Stimulated activated CD8-positive, alpha-beta memory T cell treated with anti-CD3 and anti-CD28 coated beads, Interleukin-2, amount 100 ng/mL, for 48 hours (primary cell): ENCODE data around the gene TEX19.

Experiments used
- DNase-seq, 2 donors: peaks; one replicate each; pipeline ENCODE4 v3.0.0-alpha.2; 2020; ENCODE audit warnings: low read depth in 2 of 2

Gene TEX19, protein sequence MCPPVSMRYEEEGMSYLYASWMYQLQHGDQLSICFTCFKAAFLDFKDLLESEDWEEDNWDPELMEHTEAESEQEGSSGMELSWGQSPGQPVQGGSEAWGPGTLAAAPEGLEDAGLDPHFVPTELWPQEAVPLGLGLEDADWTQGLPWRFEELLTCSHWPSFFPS

DNA sequence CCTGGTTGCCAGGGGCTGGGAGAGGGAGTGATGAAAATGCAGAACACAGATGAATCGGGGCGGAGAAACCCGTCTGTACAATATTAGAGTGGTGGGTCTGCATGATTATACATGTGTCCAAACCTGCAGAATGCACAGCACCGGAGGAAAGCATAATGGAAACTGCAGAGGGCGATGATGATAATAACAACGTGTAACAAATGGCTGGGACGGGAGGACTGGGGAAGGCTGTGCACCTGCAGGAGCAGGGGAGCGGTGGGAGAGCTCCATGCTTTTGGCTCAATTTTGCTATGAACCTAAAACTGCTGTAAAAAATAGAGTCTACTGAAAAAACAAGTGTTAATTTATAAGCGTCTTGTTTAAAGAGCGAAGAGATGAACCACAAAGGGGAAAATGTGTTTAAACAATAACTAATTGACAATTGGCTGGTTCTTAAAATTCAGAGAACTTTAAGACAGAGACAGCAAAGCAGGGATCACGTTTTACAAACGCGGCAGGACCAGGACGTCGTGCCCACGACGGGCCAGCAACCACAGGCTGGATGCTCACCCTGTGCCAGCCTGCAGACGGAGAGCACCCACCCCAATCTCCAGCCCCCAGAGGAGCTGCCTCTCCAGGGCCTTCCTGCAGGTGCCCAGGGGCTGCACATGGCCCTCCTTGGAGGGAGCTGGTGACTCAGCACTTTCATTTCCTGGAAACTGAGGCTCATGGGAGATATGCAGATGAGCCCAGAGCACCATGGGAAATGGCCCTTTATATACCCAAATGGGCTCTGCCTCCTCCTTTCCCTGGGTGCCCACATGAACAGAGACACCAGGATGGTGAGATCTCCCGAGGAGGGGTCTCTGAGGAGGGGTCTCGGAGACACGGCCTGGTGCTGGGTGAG is at the start of gene TEX19:
TSS of gene TEX19 (plus strand) at position 783 of the 886 bp plus-strand sequence. CDS start 2,904 bp downstream, outside the sequence.
- DNase-seq, result no peak

DNA sequence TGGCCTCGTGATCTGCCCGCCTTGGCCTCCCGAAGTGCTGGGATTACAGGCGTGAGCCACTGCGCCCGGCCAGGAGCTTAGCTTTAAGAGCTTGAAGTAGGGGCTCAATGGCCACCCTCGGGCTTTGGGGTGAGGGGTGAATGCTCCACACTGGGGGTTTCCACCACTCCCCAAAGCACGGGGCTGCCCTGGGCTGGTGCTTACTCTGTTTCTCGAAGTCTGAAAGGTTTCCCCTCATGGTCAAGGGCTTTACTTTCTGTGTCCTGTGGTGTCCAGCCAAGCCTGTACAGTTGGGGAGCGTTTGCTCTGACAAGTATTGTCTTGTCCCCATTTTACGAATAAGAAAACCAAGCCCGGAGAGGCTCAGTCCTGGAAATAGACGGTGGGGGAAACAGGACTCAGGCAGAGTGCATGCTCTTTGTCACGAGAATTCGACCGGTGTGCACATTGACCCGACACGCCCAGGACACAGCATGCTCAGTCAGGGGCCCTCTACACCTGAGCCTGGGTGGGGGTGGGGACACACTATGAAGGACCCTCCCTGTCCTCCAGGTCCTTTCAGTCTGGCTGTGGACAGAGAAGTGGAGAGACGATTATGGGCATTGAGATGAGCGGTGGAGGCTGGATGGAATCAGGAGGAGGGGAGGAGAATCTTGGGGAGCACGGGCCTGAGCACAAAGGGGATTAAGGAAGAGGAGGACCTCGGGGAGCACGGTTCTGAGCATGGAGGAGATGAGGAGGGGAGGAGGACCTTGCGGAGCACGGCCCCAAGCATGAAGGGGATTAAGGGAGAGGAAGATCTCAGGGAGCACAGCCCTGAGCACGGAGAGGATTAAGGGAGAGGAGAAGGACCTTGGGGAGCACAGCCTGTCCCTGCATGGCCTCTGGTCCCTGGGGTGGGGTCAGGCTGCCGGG is 49.1 kb upstream of the TEX19 start:
- no peak for DNase-seq

DNA sequence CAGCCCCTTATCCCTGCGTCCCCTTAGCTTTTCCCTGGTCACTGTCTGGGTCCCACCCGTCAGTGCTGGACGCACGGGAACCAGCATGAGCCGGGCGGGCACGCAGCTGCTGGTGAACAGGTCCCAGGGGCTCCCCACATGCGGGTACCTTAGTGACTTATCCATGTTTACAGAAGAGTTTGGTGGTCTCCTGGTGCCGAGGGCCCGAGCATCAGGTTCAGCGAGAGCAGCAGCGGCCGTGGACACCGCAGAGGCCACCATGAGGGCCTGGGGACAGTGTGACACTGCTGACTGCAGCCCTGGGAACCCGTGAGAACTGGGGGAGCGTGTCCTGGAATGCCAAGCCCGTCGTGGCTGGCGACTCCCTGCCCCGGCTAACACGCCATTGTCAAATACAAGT is 48.2 kb upstream of the TEX19 start:
- DNase-seq, result no peak

DNA sequence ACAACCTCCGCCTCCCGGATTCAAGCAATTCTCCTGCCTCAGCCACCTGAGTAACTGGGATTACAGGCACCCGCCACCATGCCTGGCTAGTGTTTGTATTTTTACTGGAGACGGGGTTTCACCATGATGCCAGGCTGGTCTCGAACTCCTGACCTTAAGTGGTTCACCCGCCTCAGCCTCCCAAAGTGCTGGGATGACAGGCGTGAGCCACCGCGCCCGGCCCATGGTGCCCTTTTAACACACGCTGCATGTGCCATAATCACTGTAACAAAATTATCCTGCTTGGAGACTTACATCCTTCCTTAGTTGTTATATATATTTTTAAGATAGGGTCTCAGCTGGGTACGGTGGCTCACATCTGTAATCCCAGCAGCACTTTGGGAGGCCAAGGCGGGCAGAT is 47.1 kb upstream of the TEX19 start:
- no peak for DNase-seq

DNA sequence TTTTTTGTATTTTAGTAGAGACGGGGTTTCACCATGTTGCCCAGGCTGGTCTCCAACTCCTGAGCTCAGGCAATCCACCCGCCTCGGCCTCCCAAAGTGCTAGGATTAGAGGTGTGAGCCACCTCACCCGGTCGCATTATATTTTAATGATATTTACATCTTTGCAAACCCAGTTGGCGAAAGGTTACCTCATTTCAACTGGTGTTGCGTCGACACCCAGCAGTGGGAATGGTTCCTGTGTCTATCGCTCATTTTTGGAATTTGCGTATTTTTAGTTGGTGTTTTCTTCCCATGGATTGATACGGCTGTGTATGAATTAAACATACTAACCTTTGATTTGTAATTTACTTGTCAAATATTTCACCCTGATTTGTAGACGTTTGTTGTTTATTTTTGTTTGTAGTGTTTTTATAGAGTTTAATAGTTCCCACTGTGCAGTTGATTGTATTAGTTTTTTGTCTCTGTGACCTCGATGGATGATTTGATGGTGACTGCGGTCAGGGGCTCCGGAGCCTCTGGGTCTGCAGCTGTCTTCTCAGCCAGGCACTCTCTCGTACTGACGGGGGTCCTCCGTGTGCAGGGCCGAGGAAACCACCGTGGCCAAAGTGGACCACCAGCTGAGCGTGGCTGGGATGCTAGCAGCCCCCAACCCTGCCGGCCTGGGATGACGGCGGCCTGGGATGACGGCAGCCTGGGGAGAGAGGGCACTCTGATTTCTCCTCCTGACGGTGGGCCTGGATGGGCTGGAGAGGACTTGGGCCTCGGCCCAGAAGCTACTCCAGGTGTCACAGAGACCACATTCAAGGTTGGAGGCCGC is 45.6 kb upstream of the TEX19 start:
- no peak for DNase-seq

DNA sequence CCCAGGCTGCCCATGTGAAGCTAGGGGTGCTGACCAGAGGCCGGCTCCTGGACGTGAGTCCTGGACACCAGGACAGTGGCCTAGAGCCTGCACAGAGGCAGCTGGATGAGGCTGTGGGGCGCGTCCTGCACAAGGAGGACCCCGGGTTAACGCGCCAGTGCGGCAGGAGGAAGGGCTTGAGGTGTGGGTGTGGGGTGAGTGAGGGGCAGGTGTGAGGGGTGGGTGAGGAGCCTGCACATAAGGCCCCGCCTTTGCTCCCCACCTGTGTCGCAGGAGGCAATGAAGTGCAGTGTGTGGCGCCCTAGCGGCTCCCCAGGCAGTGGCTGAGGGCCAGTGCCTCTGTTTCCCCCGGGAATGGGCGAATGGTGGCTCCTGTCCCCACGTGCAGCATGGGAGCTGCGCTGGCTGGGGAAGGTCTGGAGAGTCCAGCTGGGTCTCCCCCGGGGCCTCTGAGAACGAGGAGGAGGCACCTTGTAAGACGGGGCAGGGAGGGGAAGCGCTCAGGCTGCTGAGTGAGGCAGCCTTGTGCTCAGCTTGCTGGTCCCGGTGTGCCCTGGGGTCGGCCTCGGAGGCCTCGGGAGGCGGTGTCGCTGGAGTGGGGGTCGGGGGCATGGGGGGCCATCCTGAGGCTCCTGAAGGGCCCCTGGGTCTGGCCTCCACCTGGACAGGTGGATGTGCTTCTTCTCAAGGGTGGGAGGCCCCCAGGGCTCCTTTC is 44.9 kb upstream of the TEX19 start:
- DNase-seq, result no peak

DNA sequence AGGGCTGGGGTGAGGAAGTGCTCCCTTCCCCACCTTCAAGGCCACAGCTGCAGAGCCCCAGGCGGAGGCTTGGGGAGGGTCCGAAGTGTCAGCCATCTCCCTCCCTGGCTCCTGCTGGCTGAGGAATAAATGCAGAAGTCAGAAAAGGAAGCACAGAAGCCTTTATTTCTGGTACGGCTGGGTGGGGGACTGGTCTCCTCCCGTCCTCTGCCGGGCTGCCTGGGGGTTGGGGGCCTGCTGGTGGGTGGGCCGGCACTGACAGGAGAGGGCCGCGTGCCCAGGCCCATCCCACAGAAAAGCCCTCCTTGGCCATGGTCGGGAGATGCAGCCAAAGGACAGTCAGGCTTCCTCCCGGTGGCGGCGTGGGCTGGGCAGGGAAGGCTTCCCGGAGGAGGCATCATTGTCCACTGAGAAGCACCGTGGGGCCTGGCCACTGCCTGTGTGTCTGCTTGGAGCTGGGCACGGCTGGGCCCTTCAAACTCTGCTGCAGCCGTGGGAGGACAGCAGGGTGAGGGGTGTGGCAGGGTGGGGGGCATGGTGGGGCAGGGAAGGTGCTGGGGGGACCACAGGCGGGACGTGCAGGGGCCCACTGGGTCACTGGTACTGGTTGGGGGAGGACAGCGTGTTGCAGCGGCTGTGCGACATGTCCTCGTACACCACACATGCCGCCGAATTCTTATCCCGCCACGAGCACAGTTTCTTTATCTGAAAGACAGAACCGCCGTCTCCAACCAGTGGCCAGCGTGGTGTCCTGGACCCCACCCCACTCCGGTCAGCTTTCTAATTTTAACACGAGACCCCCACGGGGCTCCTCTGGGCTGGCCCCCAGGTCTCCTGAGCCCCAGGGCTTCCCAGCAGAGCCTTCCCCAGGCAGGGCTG is 44.1 kb upstream of the TEX19 start:
- no peak for DNase-seq

DNA sequence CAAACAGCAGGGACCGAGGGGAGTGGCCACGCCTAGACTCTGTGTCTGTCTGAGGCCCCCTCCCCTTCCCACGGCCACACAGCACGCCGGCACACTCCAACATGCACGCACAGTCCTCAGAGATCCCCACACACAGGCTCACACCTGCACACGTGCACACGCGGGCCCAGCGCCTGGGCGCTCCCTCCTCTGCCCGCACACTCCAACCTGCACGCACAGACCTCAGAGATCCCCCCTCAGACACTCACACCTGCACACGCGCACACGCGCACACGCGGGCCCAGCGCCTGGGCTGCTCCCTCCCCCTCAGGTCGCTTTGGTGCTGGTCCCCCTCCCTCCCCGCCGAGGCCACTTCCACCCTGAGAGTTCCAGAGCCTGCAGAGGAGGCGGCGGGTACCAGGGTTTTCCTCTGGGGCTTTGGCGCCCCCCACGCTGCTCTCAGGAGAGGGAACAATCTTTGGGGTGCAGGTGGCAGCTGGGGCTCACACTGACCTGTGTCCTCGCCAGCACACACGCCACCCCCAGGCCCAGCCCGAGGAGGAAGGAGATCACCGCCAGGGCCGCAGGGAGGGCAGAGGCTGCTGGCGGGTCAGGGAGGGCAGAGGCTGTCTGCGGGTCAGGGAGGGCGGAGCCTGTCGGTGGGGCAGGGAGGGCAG is 43.2 kb upstream of the TEX19 start:
- DNase-seq, result no peak

DNA sequence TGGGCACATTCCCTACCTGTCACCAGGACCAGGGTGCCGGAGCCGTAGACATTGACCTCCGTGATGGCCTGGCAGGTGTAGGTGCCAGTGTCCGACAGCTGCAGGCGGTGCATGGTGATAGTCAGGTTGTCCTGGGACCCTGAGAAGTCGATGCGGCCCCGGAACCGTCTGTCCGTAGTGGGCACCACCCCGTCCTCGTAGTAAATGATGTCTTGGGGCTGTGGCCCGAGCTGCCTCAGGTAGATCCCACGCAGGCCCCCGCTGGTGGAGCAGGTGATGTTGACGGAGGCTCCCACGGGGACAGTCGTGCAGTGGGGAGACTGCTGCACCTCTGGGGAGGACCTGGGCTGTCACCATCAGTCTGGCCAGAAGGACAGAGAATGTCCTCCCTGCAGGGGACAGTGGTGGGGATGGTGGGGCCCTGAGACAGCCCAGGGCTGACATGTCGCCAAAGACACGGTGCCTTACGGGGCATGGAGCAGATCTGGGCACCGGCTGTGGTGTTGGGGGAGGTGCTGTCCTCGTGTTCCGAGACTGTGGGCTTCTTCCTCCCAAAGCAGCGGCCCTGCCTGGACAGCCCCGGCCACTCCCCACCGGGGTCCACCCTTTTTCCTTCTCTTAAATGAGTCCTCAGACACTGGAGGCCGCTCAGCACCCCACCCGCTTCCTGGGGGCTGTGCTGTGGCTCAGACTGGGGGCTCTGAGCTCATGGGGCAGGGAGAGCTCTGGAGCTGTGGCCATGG is 42.2 kb upstream of the TEX19 start:
- DNase-seq, result no peak

DNA sequence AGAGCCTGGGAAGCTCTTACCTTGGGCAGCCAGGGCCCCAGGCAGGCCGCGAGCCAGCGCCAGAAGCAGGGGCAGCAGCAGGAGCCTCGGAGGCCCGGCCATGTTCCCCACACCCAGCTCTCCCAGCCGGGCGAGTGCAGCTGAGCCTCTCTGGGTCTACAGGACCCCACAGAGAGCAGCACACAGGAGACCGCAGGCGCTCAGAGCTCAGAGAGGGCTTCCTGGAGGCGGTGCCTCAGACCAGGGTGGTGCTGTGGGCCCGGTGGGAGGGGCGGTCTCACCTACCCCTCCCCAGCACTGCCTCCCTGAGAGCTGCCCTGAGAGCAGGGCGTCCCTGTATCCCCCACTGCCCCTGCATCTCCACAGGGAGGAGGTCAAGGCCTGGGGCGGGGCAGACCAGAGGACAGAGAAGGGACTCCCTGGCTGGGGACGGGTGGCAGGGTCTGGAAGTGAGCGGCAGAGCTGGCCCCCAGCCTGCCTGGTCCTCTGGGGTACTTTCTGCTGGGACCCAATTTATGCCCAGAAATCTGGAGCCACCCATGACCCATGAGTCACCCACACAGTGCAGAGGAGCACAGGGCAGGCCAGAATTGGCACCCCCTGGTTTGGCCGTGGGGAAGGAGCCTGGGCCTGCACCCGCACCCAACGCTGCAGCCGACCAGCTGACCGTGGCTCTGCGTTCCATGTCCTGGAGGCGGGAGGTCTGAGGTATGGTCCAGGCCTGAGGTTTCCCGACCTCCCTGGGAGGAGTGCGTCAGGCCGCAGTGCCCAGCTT is 41.5 kb upstream of the TEX19 start, which contains the start of gene CD7:
TSS of gene CD7 (minus strand) at position 215 of the 775 bp plus-strand sequence. CDS start at position 102, 113 bp downstream.
- DNase-seq, result peak in 1 of 2 donors; percentile 71

DNA sequence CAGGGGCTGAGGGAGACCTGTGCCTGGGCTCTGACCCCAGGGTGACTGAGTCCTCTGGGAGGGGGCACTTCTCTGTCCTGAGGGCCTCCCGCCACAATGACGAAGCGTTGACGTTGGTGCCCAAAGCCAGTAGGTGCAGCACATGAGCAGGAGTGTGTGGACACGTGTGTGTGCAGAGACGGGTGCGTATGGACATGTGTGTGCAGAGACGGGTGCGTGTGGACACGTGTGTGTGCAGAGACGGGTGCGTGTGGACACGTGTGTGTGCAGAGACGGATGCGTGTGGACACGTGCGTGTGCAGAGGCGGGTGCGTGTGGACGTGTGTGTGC is 40.9 kb upstream of the TEX19 start:
- no peak for DNase-seq

DNA sequence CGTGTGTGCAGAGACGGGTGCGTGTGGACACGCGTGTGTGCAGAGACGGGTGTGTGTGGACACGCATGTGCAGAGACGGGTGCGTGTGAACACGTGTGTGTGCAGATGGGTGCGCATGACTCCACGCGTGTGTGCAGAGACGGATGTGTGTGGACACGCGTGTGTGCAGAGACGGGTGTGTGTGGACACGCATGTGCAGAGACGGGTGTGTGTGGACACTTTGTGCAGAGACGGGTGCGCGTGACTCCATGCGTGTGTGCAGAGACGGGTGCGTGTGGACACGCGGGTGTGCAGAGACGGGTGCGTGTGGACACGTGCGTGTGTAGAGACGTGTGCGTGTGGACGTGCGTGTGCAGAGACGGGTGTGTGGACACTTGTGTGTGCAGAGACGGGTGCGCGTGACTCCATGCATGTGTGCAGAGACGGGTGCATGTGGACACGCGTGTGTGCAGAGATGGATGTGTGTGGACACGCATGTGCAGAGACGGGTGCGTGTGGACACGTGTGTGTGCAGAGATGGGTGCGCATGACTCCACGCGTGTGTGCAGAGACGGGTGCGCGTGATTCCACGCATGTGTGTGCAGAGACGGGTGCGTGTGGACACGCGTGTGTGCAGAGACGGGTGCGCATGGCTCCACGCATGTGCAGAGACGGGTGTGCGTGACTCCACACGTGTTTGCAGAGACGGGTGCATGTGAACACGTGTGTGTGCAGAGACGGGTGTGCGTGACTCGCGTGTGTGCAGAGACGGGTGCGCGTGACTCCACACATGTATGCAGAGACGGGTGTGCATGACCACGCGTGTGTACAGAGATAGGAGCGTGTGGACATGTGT is 40.1 kb upstream of the TEX19 start:
- no peak for DNase-seq

DNA sequence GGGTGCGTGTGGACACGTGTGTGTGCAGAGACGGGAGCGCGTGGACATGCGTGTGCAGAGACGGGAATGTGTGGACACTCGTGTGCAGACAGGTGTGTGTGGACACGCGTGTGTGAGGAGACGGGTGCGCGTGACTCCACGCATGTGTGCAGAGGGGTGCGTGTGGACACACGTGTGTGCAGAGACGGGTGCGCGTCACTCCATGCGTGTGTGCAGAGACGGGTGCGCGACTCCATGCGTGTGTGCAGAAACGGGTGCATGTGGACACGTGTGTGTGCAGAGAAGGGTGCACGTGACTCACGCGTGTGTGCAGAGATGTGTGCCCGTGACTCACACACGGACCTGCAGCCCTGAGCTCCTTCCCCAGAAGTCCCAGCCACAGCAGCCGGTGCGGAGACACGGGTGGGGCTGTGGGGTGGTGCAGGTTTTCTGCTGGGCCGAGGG is 39.4 kb upstream of the TEX19 start:
- DNase-seq, result no peak

DNA sequence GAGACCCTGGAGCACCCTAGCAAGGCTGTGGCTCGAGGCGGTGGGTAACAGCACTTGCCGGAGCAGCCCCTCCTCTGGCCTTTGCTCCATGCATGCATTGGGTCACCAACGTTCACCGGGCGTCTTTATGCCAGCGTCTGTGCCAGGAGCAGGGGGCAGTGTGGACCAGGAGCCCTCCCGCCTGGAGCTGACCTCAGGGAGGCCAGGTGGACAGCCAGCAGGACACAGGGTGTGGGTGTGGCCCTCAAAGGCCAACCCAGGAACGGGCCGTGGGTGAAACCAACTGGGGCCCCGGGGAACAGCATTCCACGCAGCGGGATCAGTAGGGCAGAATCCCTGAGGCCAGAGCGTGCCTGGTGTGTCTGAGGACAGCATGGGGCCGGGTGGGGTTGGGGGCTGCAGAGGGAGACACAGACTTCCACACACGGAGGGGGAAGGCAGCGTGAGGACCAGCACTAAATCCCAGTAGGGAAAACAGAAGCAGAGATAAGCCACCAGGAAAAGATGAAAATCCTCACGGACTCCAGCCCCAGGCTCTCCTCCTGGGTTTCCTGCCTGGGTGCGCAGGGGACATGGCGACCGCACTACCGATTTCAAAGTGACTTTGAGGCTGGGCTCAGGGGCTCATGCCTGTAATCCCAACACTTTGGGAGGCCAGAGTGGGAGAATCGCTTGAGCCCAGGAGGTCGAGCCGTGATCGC is 38.8 kb upstream of the TEX19 start:
- no peak for DNase-seq

DNA sequence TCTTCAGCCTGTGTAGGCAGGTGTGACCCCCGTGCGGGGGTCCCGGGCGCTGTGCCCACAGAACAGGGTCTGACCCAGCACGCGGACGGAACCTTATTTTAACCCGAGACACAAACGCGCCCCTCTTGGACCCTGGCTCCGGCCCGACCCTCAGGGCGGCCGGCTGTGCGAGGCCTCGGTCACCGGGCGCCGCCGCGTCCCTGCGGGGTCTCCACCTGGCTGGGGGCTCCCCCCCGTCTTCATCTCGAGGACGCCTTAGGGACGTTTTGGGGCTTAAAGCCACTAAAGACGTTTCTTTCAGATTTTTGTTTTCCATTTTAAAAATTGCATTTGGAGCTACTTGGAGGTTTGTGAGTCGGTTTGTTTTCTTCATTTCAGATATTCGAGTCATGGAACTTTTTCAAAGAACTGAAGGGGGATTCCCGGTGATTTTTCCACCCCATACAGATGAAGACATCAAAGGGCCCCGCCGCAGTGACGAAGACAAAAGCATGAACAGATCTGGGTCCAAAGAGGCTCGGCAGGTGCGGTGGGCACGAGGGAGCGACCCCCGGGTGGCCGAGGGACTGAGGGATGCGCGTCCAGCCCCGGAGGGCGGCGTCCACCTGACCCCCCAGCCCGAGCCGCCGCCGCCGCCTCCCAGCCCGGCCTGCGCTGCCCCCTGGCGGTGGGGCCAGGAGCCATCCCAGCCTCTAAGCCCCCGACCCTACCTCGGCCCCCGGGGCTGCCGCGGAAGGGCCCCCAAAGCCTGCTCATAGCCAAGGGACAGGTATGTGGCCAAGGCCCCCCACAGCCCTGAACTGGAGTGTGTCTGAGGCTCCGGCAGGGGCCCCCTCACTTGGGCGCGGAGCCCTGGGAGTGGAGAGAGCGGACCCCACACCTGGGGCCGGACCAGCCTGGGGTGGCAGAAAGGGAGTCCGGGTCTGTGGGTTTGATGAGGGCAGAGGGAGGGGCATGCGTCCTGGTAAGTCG is 37.8 kb upstream of the TEX19 start:
- DNase-seq, result peak; percentile 56 to 65
